Progenitor cell of endocrine pancreas (in vitro differentiated cells): Measurements from ENCODE around the gene XAGE2. TPM values are rescaled to one million over a fixed set of nuclear protein-coding genes. Genes with fewer than 3 reads are reported as not detected.

ENCODE experiments used
- DNase-seq: peaks from one replicate; pipeline ENCODE4 v3.0.0; 2021; ENCODE audit warnings: low spot score; ENCODE audit not compliant: unreplicated experiment
- H3K27ac Mint-ChIP-seq: 2 replicates; pipeline ENCODE4 v1.8.0; 2021; ENCODE audit warnings: mild to moderate bottlenecking, moderate library complexity, mixed read lengths
- H3K27me3 Mint-ChIP-seq: 2 replicates; pipeline ENCODE4 v1.8.0; 2021; ENCODE audit warnings: mixed read lengths
- H3K36me3 Mint-ChIP-seq: 2 replicates; pipeline ENCODE4 v1.8.0; 2022; ENCODE audit warnings: mixed read lengths; ENCODE audit not compliant: insufficient read depth
- H3K4me1 Mint-ChIP-seq: 2 replicates; pipeline ENCODE4 v1.8.0; 2021; ENCODE audit warnings: low read depth, mixed read lengths
- H3K4me3 Mint-ChIP-seq: 2 replicates; pipeline ENCODE4 v1.8.0; 2021; ENCODE audit warnings: low read depth, mild to moderate bottlenecking, moderate library complexity, mixed read lengths
- H3K9me3 Mint-ChIP-seq: 2 replicates; pipeline ENCODE4 v1.8.0; 2021; ENCODE audit warnings: low read depth, mixed read lengths
- CTCF ChIP-seq: fragments of 200-600 bp; sonication (generic); IDR thresholded peaks from one replicate; pipeline ENCODE4 v1.5.0; 2021; ENCODE audit warnings: antibody characterized with exemption, mild to moderate bottlenecking; ENCODE audit not compliant: unreplicated experiment
- total RNA-seq: library from RNA; stranded (reverse); gene quantifications from 2 replicates; pipeline ENCODE4 v1.2.1, GENCODE V29; 2021

XAGE2 gene
- total RNA-seq, 1 donor from 2014 or later: not detected

GRCh38 chrX:52410439-52411394, 41.9 kb downstream of the XAGE2 start:
- no peak for DNase-seq
- peaks cover 14% of the 10 kb centered on the region for H3K9me3 Mint-ChIP-seq
- no peak overlapping the region for H3K4me3 Mint-ChIP-seq
- TF ChIP-seq CTCF: no peak
- H3K36me3 Mint-ChIP-seq: no peaks in the 10 kb centered on the region
- no peaks in the 10 kb centered on the region for H3K4me1 Mint-ChIP-seq
- no peak overlapping the region for H3K27ac Mint-ChIP-seq
- no peaks in the 10 kb centered on the region for H3K27me3 Mint-ChIP-seq

GRCh38 chrX:52415304-52415703, 46.5 kb downstream of the XAGE2 start:
- no peaks in the 10 kb centered on the region for H3K4me1 Mint-ChIP-seq
- H3K27me3 Mint-ChIP-seq: no peaks in the 10 kb centered on the region
- H3K9me3 Mint-ChIP-seq: peaks cover 9% of the 10 kb centered on the region
- no peak overlapping the region for H3K4me3 Mint-ChIP-seq
- no peak for DNase-seq
- no peaks in the 10 kb centered on the region for H3K36me3 Mint-ChIP-seq
- H3K27ac Mint-ChIP-seq: no peak overlapping the region
- no peak for TF ChIP-seq CTCF

- TF ChIP-seq CTCF: no peak
- no peaks in the 10 kb centered on the region for H3K4me1 Mint-ChIP-seq
- H3K9me3 Mint-ChIP-seq: peaks cover 9% of the 10 kb centered on the region
- no peak overlapping the region for H3K4me3 Mint-ChIP-seq
- H3K36me3 Mint-ChIP-seq: no peaks in the 10 kb centered on the region
- no peak for DNase-seq
- no peaks in the 10 kb centered on the region for H3K27me3 Mint-ChIP-seq
- no peak overlapping the region for H3K27ac Mint-ChIP-seq
These were observed 48.0 kb downstream of the XAGE2 start for GRCh38 chrX:52416816-52417215.

- no peaks in the 10 kb centered on the region for H3K4me1 Mint-ChIP-seq
- H3K27ac Mint-ChIP-seq: no peak overlapping the region
- peaks cover 9% of the 10 kb centered on the region for H3K9me3 Mint-ChIP-seq
- DNase-seq: no peak
- TF ChIP-seq CTCF: no peak
- H3K36me3 Mint-ChIP-seq: no peaks in the 10 kb centered on the region
- no peak overlapping the region for H3K4me3 Mint-ChIP-seq
- H3K27me3 Mint-ChIP-seq: no peaks in the 10 kb centered on the region
These were observed 52.1 kb downstream of the XAGE2 start for GRCh38 chrX:52420824-52421443.

- H3K9me3 Mint-ChIP-seq: peaks cover 13% of the 10 kb centered on the region
- TF ChIP-seq CTCF: no peak
- no peak overlapping the region for H3K4me3 Mint-ChIP-seq
These were observed 54.1 kb downstream of the XAGE2 start for GRCh38 chrX:52422884-52423283.

More at GRCh38 chrX:52422884-52423283, 54.1 kb downstream of the XAGE2 start:
- no peak for DNase-seq
- Mint-ChIP-seq H3K4me1 (peaks cover 1% of the 10 kb centered on the region), H3K27ac (no peak overlapping the region), H3K36me3 (no peaks in the 10 kb centered on the region), H3K27me3 (no peaks in the 10 kb centered on the region)
